ENCODE measurements around the gene CCR5AS.

The CCR5AS gene

DNA sequence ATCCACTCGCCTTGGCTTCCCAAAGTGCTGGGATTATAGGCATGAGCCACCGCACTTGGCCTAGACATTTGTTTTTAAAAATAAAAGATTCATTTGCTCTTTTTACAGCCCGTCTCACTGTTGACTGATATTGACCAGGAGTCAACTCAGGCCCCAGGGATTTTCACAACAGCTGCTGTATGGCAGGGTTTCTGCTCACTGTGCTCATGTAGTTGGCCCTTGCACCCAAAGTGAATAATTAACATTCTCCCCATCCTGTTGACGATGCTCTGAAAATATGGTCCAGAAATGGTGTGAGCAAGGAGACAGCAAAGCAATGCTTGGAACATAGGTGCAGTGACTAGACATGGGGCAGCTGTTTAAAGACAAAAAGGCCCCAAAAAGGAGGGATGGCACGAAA lies 39.1 kb downstream of the CCR5AS start:
- Mint-ChIP-seq H3K9me3 (no peaks in the 10 kb centered on the region), H3K4me3 (no peak overlapping the region), H3K36me3 (ENCODE audit: low read depth) (no peaks in the 10 kb centered on the region), H3K27me3 (ENCODE audit: insufficient read depth, low read depth, poor library complexity) (peaks cover 2% of the 10 kb centered on the region), H3K4me1 (no peaks in the 10 kb centered on the region), H3K27ac (no peak overlapping the region)
- Histone ChIP-seq H4K20me1 (replicated peaks; ENCODE audit: insufficient read depth) (no peaks in the 10 kb centered on the region), H3K36me3 (ENCODE audit: insufficient read depth) (no peaks in the 10 kb centered on the region), H3K27ac (ENCODE audit: low read depth) (no peak overlapping the region), H3K79me2 (replicated peaks; ENCODE audit: insufficient read depth) (no peaks in the 10 kb centered on the region), H3K27me3 (ENCODE audit: insufficient read depth) (no peaks in the 10 kb centered on the region), H3K4me1 (ENCODE audit: insufficient read depth) (no peaks in the 10 kb centered on the region), H3K4me2 (no peak overlapping the region), H3K9me2 (ENCODE audit: insufficient read depth) (peaks cover 3% of the 10 kb centered on the region; the same call in 1 of the 2 replicates), H2AFZ (peak overlapping the region; percentile 33; the same call in 1 of the 2 replicates), H3F3A (replicated peaks; ENCODE audit: low read depth) (no peaks in the 10 kb centered on the region), H3K4me3 (no peak overlapping the region)
- ATAC-seq, result no peak
- DNase-seq (ENCODE audit: low spot score), result no peak
- TF ChIP-seq EZH2 (IDR thresholded peaks at IDR 0.05; ENCODE audit: low read depth, unreplicated experiment) (no peak), POLR2AphosphoS5 (IDR thresholded peaks at IDR 0.05; ENCODE audit: low read depth) (no peak), NANOG (IDR thresholded peaks at IDR 0.05; ENCODE audit: borderline replicate concordance) (no peak), ZNF114 (CRISPR knock-in tag; IDR thresholded peaks at IDR 0.05) (no peak), ZNF462 (CRISPR knock-in tag; IDR thresholded peaks at IDR 0.05) (no peak), STAT1 (IDR thresholded peaks at IDR 0.05; ENCODE audit: unreplicated experiment) (no peak), EZH2phosphoT487 (IDR thresholded peaks at IDR 0.05; ENCODE audit: unreplicated experiment) (no peak), ETS1 (IDR thresholded peaks at IDR 0.05) (no peak), CREB1 (CRISPR knock-in tag; IDR thresholded peaks at IDR 0.05; ENCODE audit: low read depth) (no peak), ZNF331 (CRISPR knock-in tag; IDR thresholded peaks at IDR 0.05; ENCODE audit: low read depth) (no peak), JUNB (IDR thresholded peaks at IDR 0.05; ENCODE audit: unreplicated experiment) (no peak), CTCF (conservative IDR thresholded peaks at IDR 0.05; ENCODE audit: low read depth in 2 of 2) (no peak)
- TF ChIP-seq, protein P1, sequence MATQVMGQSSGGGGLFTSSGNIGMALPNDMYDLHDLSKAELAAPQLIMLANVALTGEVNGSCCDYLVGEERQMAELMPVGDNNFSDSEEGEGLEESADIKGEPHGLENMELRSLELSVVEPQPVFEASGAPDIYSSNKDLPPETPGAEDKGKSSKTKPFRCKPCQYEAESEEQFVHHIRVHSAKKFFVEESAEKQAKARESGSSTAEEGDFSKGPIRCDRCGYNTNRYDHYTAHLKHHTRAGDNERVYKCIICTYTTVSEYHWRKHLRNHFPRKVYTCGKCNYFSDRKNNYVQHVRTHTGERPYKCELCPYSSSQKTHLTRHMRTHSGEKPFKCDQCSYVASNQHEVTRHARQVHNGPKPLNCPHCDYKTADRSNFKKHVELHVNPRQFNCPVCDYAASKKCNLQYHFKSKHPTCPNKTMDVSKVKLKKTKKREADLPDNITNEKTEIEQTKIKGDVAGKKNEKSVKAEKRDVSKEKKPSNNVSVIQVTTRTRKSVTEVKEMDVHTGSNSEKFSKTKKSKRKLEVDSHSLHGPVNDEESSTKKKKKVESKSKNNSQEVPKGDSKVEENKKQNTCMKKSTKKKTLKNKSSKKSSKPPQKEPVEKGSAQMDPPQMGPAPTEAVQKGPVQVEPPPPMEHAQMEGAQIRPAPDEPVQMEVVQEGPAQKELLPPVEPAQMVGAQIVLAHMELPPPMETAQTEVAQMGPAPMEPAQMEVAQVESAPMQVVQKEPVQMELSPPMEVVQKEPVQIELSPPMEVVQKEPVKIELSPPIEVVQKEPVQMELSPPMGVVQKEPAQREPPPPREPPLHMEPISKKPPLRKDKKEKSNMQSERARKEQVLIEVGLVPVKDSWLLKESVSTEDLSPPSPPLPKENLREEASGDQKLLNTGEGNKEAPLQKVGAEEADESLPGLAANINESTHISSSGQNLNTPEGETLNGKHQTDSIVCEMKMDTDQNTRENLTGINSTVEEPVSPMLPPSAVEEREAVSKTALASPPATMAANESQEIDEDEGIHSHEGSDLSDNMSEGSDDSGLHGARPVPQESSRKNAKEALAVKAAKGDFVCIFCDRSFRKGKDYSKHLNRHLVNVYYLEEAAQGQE (IDR thresholded peaks at IDR 0.05; ENCODE audit: unreplicated experiment), result no peak

All from GM23338 (cell line).